Panc1 (cell line): ENCODE results near the gene KRT15. TPM values are rescaled to one million over a fixed set of nuclear protein-coding genes. Genes with fewer than 3 reads are reported as not detected.

Experiments
- ATAC-seq: fragments of 200-7000 bp; cut with Tn5 transposase; 2 replicates; pipeline ENCODE4 v1.9.1; 2020; ENCODE audit warnings: mild to moderate bottlenecking, moderate library complexity
- BruUV-seq: library from RNA; stranded (reverse); fragments of 400-500 nt; replicated peaks from 2 replicates; lab custom pipeline; 2021; lab: Mats Ljungman, UMichigan
- CTCF ChIA-PET: fragments of 300-600 bp; sonication (Branson Sonifier 250); formaldehyde crosslinking; loops from one replicate; lab custom pipeline; 2022; ENCODE audit warnings: antibody characterized with exemption; lab: Charles Lee
- POLR2A ChIA-PET: fragments of 300-600 bp; sonication (Branson Sonifier 250); formaldehyde crosslinking; loops from one replicate; lab custom pipeline; 2022; ENCODE audit warnings: antibody characterized with exemption; lab: Charles Lee
- DNase-seq: peaks from one replicate; pipeline ENCODE4 v3.0.0-alpha.2; 2010; ENCODE audit warnings: low read depth, low spot score
- H3K27ac ChIP-seq: 2 replicates; pipeline ENCODE4 v1.5.1; 2011; ENCODE audit warnings: mild to moderate bottlenecking, low read length, inconsistent platforms
- H3K27me3 ChIP-seq: fragments of 200-500 bp; sonication (Bioruptor generic); 2 replicates; pipeline ENCODE4 v1.6.0; 2014; ENCODE audit warnings: low read length, inconsistent platforms; ENCODE audit not compliant: control insufficient read depth, insufficient read depth
- H3K36me3 ChIP-seq: fragments of 200-500 bp; sonication (Bioruptor generic); 2 replicates; pipeline ENCODE4 v1.5.1; 2014; ENCODE audit warnings: inconsistent platforms, mild to moderate bottlenecking, low read length, moderate library complexity; ENCODE audit not compliant: control insufficient read depth, insufficient read depth
- H3K4me1 ChIP-seq: 2 replicates; pipeline ENCODE4 v1.5.1; 2011; ENCODE audit warnings: inconsistent platforms, mild to moderate bottlenecking, low read length, moderate library complexity; ENCODE audit not compliant: control insufficient read depth, insufficient read depth
- H3K4me3 ChIP-seq, 2 experiments: 2 replicates each; pipeline ENCODE4 v1.5.1; 2011 to 2012; ENCODE audit warnings: low read depth in 2 of 2, low read length in 2 of 2, mild to moderate bottlenecking in 2 of 2, inconsistent platforms in 1 of 2, moderate library complexity in 1 of 2
- H3K9me3 ChIP-seq: fragments of 200-500 bp; sonication (Bioruptor generic); 2 replicates; pipeline ENCODE4 v1.5.1; 2014; ENCODE audit warnings: low read depth, mild to moderate bottlenecking, inconsistent platforms, low read length, moderate library complexity; ENCODE audit not compliant: control insufficient read depth, insufficient read depth
- POLR2AphosphoS5 ChIP-seq: IDR thresholded peaks from 2 replicates; pipeline ENCODE4 v1.6.1; 2012; ENCODE audit warnings: mild to moderate bottlenecking, low read depth, low read length, moderate library complexity
- SIN3A ChIP-seq: IDR thresholded peaks from 2 replicates; pipeline ENCODE4 v1.6.1; 2012; ENCODE audit warnings: low read depth, mild to moderate bottlenecking, low read length, moderate library complexity, borderline replicate concordance; ENCODE audit not compliant: insufficient read depth
- TCF7L2 ChIP-seq: IDR thresholded peaks from 2 replicates; pipeline ENCODE4 v1.6.1; 2011; ENCODE audit warnings: mild to moderate bottlenecking, low read depth, low read length, inconsistent platforms
- in situ Hi-C: cut with HindIII; loops from 2 replicates; pipeline ENCODE4 v1.10.0; 2016; ENCODE audit warnings: low sequenced_read_pairs, low pct_unique_long_range_greater_than_20kb
- intact Hi-C: fragments of 100-400 bp; cut with micrococcal nuclease; formaldehyde crosslinking; loops from one replicate; pipeline ENCODE4 v1.10.0; 2022; ENCODE audit not compliant: unreplicated experiment
- total RNA-seq: library from RNA; stranded (reverse); gene quantifications from one replicate; pipeline ENCODE4 v1.2.1, GENCODE V29; 2021; ENCODE audit not compliant: unreplicated experiment
- TF ChIP-seq, protein P1 (sequence below), 2 experiments: IDR thresholded peaks; 2 replicates each; pipeline ENCODE4 v1.6.1; 2011 to 2012; ENCODE audit warnings: low read depth in 2 of 2, control low read depth in 1 of 2, low read length in 1 of 2, mild to moderate bottlenecking in 1 of 2, moderate library complexity in 1 of 2; ENCODE audit not compliant: insufficient read depth in 1 of 2

The KRT15 gene
- total RNA-seq, 1 experiment from 2014 or later = 70.4 TPM

DNA sequence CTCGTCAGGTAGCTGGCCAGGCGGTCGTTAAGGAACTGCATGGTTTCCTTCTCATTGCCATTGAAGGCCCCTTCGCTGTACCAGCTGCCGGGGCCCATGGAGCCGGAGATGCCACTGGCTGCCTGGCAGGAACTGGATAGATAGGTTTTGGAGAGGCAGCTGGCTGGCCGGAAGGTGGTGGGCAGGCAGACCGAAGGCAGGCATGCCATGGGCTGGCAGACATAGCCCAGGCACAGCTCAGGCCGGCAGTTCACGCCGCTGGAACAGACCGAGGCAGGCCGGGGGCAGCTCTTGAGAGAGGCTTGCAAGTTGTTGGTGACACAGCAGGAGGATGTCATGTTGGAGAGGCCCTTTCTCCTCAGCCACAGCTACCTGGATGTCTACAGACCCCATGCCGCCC is 51.7 kb downstream of the KRT15 start, which contains the start of gene KRT32:
KRT32 (minus strand) TSS at position 399 of the 400 bp plus-strand sequence; CDS start at position 338, 61 bp downstream.
- no TSS peak for BruUV-seq
- Histone ChIP-seq H3K27ac (peak within 1 kb of the TSS; percentile 85), H3K4me3 (no peak within 1 kb of the TSS), H3K36me3 (no peaks in the 10 kb centered on the region), H3K9me3 (peaks cover 8% of the 10 kb centered on the region; the same call in 1 of the 2 replicates), H3K27me3 (no peaks in the 10 kb centered on the region), H3K4me1 (peaks cover 17% of the 10 kb centered on the region)
- intact Hi-C loops = no loop called here
- POLR2A ChIA-PET = no interaction called here
- CTCF ChIA-PET = interaction anchor here (0.6 to 1.0 kb wide), 2 partner anchors 17 to 181 kb away, joined by 3 read pairs; no protein-coding TSS in a partner anchor
- TF ChIP-seq POLR2AphosphoS5 = no peak
- no peak for TF ChIP-seq TCF7L2
- TF ChIP-seq, protein P1, sequence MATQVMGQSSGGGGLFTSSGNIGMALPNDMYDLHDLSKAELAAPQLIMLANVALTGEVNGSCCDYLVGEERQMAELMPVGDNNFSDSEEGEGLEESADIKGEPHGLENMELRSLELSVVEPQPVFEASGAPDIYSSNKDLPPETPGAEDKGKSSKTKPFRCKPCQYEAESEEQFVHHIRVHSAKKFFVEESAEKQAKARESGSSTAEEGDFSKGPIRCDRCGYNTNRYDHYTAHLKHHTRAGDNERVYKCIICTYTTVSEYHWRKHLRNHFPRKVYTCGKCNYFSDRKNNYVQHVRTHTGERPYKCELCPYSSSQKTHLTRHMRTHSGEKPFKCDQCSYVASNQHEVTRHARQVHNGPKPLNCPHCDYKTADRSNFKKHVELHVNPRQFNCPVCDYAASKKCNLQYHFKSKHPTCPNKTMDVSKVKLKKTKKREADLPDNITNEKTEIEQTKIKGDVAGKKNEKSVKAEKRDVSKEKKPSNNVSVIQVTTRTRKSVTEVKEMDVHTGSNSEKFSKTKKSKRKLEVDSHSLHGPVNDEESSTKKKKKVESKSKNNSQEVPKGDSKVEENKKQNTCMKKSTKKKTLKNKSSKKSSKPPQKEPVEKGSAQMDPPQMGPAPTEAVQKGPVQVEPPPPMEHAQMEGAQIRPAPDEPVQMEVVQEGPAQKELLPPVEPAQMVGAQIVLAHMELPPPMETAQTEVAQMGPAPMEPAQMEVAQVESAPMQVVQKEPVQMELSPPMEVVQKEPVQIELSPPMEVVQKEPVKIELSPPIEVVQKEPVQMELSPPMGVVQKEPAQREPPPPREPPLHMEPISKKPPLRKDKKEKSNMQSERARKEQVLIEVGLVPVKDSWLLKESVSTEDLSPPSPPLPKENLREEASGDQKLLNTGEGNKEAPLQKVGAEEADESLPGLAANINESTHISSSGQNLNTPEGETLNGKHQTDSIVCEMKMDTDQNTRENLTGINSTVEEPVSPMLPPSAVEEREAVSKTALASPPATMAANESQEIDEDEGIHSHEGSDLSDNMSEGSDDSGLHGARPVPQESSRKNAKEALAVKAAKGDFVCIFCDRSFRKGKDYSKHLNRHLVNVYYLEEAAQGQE (IDR thresholded peaks at IDR 0.05; ENCODE audit: insufficient read depth in 1 of 2, low read depth in 2 of 2, low read length in 1 of 2) = no peak
- DNase-seq (no peak), ATAC-seq (no peak)
- in situ Hi-C loops = no loop called here

- peak overlapping the region; percentile 85 for H3K27ac ChIP-seq
- intact Hi-C loops = no loop called here
- no peaks in the 10 kb centered on the region for H3K36me3 ChIP-seq
- H3K4me1 ChIP-seq = peaks cover 17% of the 10 kb centered on the region
- ATAC-seq = peak; percentile 99
- in situ Hi-C loops = no loop called here
- TF ChIP-seq TCF7L2 = peak; percentile 75
- no peak for TF ChIP-seq SIN3A
- peak; percentile 77; the same call in 1 of the 2 replicates for TF ChIP-seq POLR2AphosphoS5
- peaks cover 8% of the 10 kb centered on the region; the same call in 1 of the 2 replicates for H3K9me3 ChIP-seq
- no peaks in the 10 kb centered on the region for H3K27me3 ChIP-seq
- ChIA-PET CTCF (no interaction called here), POLR2A (interaction anchor here (0.7 kb wide), 1 partner anchor 10 kb away, joined by 3 read pairs; no protein-coding TSS in a partner anchor)
- BruUV-seq = no TSS peak
- DNase-seq = peak; percentile 90
- no peak overlapping the region for H3K4me3 ChIP-seq
Observed at GRCh38 chr17:41464682-41465081, 54.0 kb downstream of the KRT15 start.

DNA sequence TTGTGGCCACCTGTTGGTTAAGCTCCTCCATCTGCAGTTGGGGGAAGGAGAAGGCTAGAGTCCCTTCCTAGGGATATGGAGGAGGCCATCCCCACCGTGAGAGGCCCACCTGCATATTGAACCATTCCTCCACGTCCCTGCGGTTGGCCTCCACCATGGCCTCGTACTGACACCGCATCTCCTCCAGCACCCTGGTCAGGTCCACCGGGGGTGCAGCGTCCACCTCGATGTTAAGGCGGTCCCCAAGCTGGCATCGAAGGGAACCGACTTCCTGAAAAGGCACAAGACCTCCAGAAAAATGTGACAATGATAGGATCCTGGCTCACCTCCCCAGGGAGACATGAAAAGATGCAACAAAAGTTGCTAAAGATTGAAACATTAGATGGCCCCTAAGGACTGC is 54.5 kb downstream of the KRT15 start:
- no TSS peak for BruUV-seq
- intact Hi-C loops (no loop called here), in situ Hi-C loops (no loop called here)
- H3K4me1 ChIP-seq = peaks cover 17% of the 10 kb centered on the region
- H3K27me3 ChIP-seq = no peaks in the 10 kb centered on the region
- no peak overlapping the region for H3K4me3 ChIP-seq
- ChIA-PET POLR2A (interaction anchor here (0.7 kb wide), 1 partner anchor 10 kb away, joined by 3 read pairs; no protein-coding TSS in a partner anchor), CTCF (no interaction called here)
- peaks cover 8% of the 10 kb centered on the region; the same call in 1 of the 2 replicates for H3K9me3 ChIP-seq
- no peak for DNase-seq
- no peak for TF ChIP-seq SIN3A
- TF ChIP-seq, protein P1 (IDR thresholded peaks at IDR 0.05; ENCODE audit: insufficient read depth in 1 of 2, low read depth in 2 of 2, low read length in 1 of 2) = peak in 1 of 2 experiments; percentile 53; a peak in 1 of 4 replicates
- H3K36me3 ChIP-seq = no peaks in the 10 kb centered on the region
- ATAC-seq = no peak
- peak overlapping the region; percentile 85 for H3K27ac ChIP-seq
